GM12864 (cell line): ENCODE data around the gene PLXNB1.

Source experiments
- DNase-seq: peaks from one replicate; pipeline ENCODE4 v3.0.0-alpha.2; 2011; ENCODE audit warnings: low read depth
- H3K4me3 ChIP-seq: 2 replicates; pipeline ENCODE4 v1.5.1; 2011; ENCODE audit warnings: mild to moderate bottlenecking, low read depth, low read length, control low read depth
- TF ChIP-seq, protein P1 (sequence below): IDR thresholded peaks from 2 replicates; pipeline ENCODE4 v1.5.1; 2011; ENCODE audit warnings: low read depth, mild to moderate bottlenecking, moderate library complexity, low read length, control low read depth, inconsistent platforms; ENCODE audit errors: missing control alignments

PLXNB1 gene

DNA sequence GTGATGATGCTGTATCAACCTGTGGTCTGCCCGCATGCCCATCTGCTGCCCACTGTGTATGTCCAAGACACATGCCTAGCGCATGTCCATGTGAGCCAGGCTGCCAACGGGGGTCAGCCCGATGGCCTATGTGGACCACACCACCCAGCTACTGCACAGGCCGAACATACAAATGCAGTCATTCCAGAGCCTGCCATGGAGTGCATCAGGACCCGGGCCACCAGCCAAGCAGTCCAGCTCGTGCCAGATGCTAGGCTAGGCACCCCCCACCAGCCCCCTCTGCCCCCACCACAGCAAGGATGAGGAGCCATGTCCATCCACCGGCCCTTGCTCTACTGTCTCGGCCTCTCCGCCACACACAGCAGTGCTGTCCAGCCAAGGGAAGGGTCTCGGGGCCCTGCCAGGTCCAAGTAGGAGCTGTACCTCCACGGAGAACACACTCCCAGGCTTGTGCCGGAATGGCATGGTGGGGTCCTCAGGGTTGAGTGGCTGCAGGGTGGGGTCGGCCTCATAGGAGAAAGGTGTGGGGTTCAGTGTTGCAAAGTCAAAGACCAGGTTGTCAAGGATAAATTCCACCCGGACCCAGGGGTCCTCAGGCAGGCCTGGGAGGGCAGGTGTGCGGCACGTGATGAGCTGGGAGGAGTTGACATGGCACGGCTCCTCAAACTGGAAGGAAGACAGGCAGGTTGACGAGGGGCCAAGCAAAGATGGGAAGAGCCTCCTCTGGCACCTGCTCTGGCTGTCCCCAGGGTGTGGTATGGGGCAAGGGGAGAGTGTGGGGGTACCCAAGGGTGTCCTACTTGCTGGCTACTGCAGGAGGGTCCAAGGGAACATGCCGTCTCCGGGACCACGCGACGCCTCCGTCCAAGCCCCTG is 15.3 kb downstream of the PLXNB1 start:
- DNase-seq: no peak
- TF ChIP-seq, protein P1, sequence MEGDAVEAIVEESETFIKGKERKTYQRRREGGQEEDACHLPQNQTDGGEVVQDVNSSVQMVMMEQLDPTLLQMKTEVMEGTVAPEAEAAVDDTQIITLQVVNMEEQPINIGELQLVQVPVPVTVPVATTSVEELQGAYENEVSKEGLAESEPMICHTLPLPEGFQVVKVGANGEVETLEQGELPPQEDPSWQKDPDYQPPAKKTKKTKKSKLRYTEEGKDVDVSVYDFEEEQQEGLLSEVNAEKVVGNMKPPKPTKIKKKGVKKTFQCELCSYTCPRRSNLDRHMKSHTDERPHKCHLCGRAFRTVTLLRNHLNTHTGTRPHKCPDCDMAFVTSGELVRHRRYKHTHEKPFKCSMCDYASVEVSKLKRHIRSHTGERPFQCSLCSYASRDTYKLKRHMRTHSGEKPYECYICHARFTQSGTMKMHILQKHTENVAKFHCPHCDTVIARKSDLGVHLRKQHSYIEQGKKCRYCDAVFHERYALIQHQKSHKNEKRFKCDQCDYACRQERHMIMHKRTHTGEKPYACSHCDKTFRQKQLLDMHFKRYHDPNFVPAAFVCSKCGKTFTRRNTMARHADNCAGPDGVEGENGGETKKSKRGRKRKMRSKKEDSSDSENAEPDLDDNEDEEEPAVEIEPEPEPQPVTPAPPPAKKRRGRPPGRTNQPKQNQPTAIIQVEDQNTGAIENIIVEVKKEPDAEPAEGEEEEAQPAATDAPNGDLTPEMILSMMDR: no peak
- no peak overlapping the region for H3K4me3 ChIP-seq

DNA sequence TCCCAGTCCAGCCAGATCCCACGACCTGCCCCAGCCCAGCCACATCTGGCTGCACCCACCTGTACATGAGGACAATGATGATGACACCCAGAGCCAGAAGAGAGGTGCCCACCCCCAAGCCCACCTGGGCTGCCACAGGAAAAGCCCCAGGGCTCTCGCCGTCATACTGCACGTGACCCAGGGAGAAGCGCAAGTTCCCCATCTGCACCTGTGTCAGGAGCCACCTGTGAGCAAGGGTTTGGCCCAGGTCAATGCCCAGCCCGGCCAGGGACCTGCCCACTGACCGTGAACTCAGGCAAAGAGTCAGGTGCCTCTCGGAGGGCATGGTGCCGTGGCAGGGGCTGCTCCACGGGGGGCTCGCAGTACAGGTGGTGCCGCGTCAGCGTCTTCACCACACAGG is 16.3 kb downstream of the PLXNB1 start:
- no peak for DNase-seq
- TF ChIP-seq, protein P1: no peak
- H3K4me3 ChIP-seq: no peak overlapping the region

DNA sequence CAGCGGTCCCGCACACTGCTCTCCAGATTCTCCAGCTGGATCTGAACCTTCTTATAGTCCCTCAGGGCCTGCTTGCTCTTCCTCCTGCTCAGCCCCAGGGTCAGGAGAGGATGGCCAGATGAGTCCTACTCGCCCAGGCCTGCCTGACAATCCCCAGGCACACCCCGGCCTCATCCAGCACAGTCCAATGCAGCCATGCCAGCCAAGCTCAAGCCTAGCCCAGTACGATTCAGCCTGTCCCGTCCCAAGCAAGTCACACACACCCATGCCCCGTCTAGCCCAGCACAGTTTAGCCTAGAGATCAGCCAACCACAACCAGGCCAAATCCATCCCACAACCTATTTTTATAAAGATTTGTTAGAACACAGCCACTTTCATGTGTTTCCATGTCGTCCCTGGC is 16.8 kb downstream of the PLXNB1 start:
- no peak for DNase-seq
- TF ChIP-seq, protein P1: no peak
- H3K4me3 ChIP-seq: no peak overlapping the region

DNA sequence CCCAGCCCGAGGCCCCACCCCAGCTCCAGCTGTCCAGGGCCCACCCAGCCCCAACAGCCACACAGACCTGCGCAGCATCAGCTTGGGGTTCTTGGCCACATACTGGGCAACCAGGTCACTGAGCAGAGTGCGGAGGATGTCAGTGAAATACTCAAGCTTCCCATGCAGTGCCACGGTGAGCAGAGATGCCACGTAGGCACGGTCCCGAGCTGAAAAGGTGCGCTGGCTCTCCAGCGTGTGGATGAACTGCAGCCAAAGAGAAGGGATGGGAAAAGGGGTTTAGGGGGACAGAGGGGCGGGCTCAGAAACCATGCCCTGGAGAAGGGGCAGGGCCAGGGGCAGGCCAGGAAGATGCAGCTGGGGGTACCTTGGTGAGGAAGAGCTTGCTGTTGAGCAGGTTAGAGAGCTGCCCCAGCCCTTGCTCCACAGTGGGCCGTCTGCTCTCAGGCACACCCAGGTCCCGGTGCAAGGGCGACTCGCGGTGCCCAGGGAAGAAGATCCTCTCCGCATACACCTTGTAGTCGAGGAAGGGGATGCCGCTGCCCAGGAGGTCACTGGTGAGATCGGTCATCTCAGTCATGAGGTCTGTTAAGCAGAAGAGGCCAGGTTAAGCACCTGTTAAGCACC is 17.4 kb downstream of the PLXNB1 start:
- H3K4me3 ChIP-seq: no peak overlapping the region
- no peak for DNase-seq
- TF ChIP-seq, protein P1: no peak

DNA sequence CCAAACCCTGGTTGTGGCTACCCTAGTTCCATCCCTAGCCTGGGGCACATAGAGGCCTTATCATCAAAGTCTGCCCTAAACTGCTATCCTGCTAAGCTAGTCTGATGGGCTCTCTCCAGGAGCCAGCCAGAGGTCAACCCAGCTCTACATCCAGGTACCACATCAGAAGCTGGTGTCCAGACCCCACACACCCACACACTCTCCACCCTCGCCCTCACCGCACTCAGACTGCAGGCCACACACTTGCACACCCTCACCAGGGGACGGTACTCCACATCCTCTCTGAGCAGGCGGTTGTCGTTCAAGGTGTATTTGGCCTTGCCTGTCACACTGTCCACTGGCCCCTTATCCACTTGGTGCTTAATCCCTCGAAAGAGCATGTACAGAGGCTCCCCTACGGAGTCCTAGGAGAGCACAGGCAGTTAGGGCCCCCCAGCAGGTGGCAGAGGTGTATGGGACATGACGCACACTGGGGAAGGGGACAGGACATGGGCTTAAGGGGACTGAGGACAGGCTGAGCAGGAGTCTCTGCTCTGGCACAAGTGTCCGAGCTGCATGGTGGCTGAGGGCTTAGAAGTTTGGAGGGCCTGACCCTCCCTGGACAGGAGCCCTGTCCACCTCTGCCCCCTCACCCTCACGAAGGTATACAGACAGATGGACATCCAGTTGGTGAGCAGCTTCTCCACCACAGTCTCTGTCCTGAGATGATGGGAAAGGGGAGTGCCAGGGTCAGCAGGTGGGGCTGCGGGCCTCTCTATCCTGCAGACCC is 18.1 kb downstream of the PLXNB1 start:
- no peak for DNase-seq
- TF ChIP-seq, protein P1: no peak
- no peak overlapping the region for H3K4me3 ChIP-seq

DNA sequence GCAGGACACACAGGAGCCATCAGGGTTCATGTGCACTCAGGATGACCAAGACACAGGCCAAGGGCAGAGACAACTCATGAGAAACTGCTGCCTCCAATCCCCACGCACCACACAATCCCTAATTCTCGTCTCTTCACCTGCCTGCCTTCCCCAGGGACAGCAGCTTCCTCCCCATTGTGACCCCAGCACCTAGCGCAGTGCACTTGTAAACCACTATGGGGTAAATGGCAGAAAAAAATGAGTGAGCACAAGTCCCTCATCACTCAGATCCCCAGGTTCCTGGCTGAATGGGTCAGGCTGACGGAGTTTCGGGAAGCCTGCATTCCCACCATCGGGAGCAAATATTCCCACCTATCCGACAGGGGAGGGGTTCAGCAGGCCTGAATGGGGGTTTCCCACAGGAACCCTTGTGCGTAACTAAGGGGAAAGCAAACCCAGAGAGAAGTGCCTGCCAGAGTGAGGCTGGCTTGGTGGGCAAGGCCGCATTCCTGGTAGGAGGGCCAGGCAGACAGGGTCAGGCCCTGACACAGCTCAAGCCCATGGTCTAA is 18.8 kb downstream of the PLXNB1 start:
- DNase-seq: no peak
- no peak overlapping the region for H3K4me3 ChIP-seq
- TF ChIP-seq, protein P1: no peak
